Activated CD8-positive, alpha-beta T cell treated with anti-CD3 and anti-CD28 coated beads for 36 hours (primary cell): ENCODE results near the gene ENTPD2. TPM values are rescaled to one million over a fixed set of nuclear protein-coding genes. Genes with fewer than 3 reads are reported as not detected.
"Not testable (repeated sequence)": the region's sequence is repeated elsewhere in the genome, so short reads cannot be mapped to it uniquely, and the experiment has no call there.

Source experiments
- ATAC-seq: fragments of 200-7000 bp; cut with Tn5 transposase; one replicate; pipeline ENCODE4 v1.10.0; 2021; ENCODE audit warnings: mild to moderate bottlenecking, moderate library complexity
- CTCF ChIA-PET: fragments of 350-600 bp; sonication (Branson Sonifier 250); formaldehyde crosslinking; loops from one replicate; lab custom pipeline; 2021; ENCODE audit warnings: antibody characterized with exemption; lab: Charles Lee
- POLR2A ChIA-PET: fragments of 350-600 bp; sonication (Branson Sonifier 250); formaldehyde crosslinking; loops from one replicate; lab custom pipeline; 2021; ENCODE audit warnings: antibody characterized with exemption; lab: Charles Lee
- DNase-seq: peaks from one replicate; pipeline ENCODE4 v3.0.0-alpha.2; 2020
- H3K27ac Mint-ChIP-seq: one replicate; pipeline ENCODE4 v1.8.0; 2021; ENCODE audit warnings: mild to moderate bottlenecking, mixed read lengths
- H3K27me3 Mint-ChIP-seq: one replicate; pipeline ENCODE4 v1.8.0; 2021; ENCODE audit warnings: mixed read lengths
- H3K36me3 Mint-ChIP-seq: one replicate; pipeline ENCODE4 v1.8.0; 2021; ENCODE audit warnings: low read depth, mixed read lengths
- H3K4me1 Mint-ChIP-seq: one replicate; pipeline ENCODE4 v1.8.0; 2021; ENCODE audit warnings: low read depth, mixed read lengths
- H3K4me3 Mint-ChIP-seq: one replicate; pipeline ENCODE4 v1.8.0; 2021; ENCODE audit warnings: mild to moderate bottlenecking, moderate library complexity, mixed read lengths
- H3K9me3 Mint-ChIP-seq: one replicate; pipeline ENCODE4 v1.8.0; 2021; ENCODE audit warnings: mixed read lengths
- CTCF ChIP-seq: fragments of 200-600 bp; IDR thresholded peaks from one replicate; pipeline ENCODE4 v1.8.0; 2022; ENCODE audit warnings: antibody characterized with exemption, mild to moderate bottlenecking
- intact Hi-C: fragments of 100-400 bp; cut with micrococcal nuclease; formaldehyde crosslinking; loops from one replicate; pipeline ENCODE4 v1.10.0; 2022
- total RNA-seq, 2 experiments: library from RNA; stranded (reverse); gene quantifications; one replicate each; pipeline ENCODE4 v1.2.3, GENCODE V29; 2021

ENTPD2 gene
- total RNA-seq, 2 experiments from 2014 or later, result not detected

- peaks cover 42% of the 10 kb centered on the region for H3K4me1 Mint-ChIP-seq
- H3K27me3 Mint-ChIP-seq, result no peaks in the 10 kb centered on the region
- TF ChIP-seq CTCF, result no peak
- peak overlapping the region; percentile 47 for H3K4me3 Mint-ChIP-seq
- no peaks in the 10 kb centered on the region for H3K9me3 Mint-ChIP-seq
- peak overlapping the region; percentile 85 for H3K27ac Mint-ChIP-seq
- ChIA-PET POLR2A (interaction anchor here (0.6 to 2.1 kb wide), 9 partner anchors 8 to 306 kb away, joined by 3 to 9 read pairs (median 3); partner anchors contain the start of gene TRAF2), CTCF (interaction anchor here (0.7 to 3.6 kb wide), 44 partner anchors 9 to 273 kb away, joined by 3 to 82 read pairs (median 7); partner anchors contain the start of genes AJM1, C8G, CLIC3 and FBXW5)
- no peak for DNase-seq
- ATAC-seq, result no peak
- intact Hi-C loops, result no loop called here
- no peaks in the 10 kb centered on the region for H3K36me3 Mint-ChIP-seq
Measured at GRCh38 chr9:137034039-137034708, 19.7 kb downstream of the ENTPD2 start.

GRCh38 chr9:137033481-137033880, 20.4 kb downstream of the ENTPD2 start:
- H3K9me3 Mint-ChIP-seq, DNase-seq, H3K36me3 Mint-ChIP-seq, intact Hi-C loops, ATAC-seq, H3K27me3 Mint-ChIP-seq, H3K4me3 Mint-ChIP-seq, POLR2A ChIA-PET, H3K27ac Mint-ChIP-seq: not testable (repeated sequence)
- CTCF ChIA-PET, result interaction anchor here (1.2 to 3.6 kb wide), 8 partner anchors 11 to 228 kb away, joined by 3 to 82 read pairs (median 20); partner anchors contain the start of genes C8G, FBXW5 and NPDC1
- H3K4me1 Mint-ChIP-seq, result peaks cover 47% of the 10 kb centered on the region

GRCh38 chr9:137032858-137033257, 21.0 kb downstream of the ENTPD2 start:
- Mint-ChIP-seq H3K9me3 (no peaks in the 10 kb centered on the region), H3K36me3 (no peaks in the 10 kb centered on the region), H3K27me3 (no peaks in the 10 kb centered on the region), H3K4me1 (peaks cover 47% of the 10 kb centered on the region), H3K4me3 (no peak overlapping the region), H3K27ac (no peak overlapping the region)
- ATAC-seq (no peak), DNase-seq (no peak)
- intact Hi-C loops, result no loop called here
- ChIA-PET POLR2A (no interaction called here), CTCF (interaction anchor here (1.1 to 8.3 kb wide), 2 partner anchors 14 to 34 kb away, joined by 5 to 109 read pairs; partner anchors contain the start of gene SAPCD2)
- no peak for TF ChIP-seq CTCF

- ATAC-seq (no peak), DNase-seq (peak; percentile 52)
- H3K4me3 Mint-ChIP-seq, result no peak within 1 kb of the TSS
- intact Hi-C loops, result no loop called here
- CTCF ChIA-PET, result interaction anchor here (0.7 to 8.3 kb wide), 6 partner anchors 15 to 87 kb away, joined by 3 to 109 read pairs (median 6); partner anchors contain the start of genes C8G and SAPCD2
- H3K36me3 Mint-ChIP-seq, result no peaks in the 10 kb centered on the region
- H3K9me3 Mint-ChIP-seq, result no peaks in the 10 kb centered on the region
- H3K27ac Mint-ChIP-seq, result peak within 1 kb of the TSS; percentile 42
- peaks cover 50% of the 10 kb centered on the region for H3K4me1 Mint-ChIP-seq
- H3K27me3 Mint-ChIP-seq, result no peaks in the 10 kb centered on the region
- POLR2A ChIA-PET, result interaction anchor here (1.0 kb wide), 1 partner anchor 12 kb away, joined by 3 read pairs; no protein-coding TSS in a partner anchor
- no peak for TF ChIP-seq CTCF
Measured at GRCh38 chr9:137031904-137032640, 21.8 kb downstream of the ENTPD2 start, which contains the start of gene FUT7. FUT7 (minus strand) TSS chr9:137032088; CDS start chr9:137031991, 97 bp downstream.
